ENCODE data around the gene VIL1.

VIL1 gene

GRCh38 chr2:218395456-218395825 is 23.5 kb upstream of the VIL1 start:
- DNase-seq, result no peak

- peak; percentile 86 for DNase-seq
Observed at GRCh38 chr2:218395826-218396687, 22.9 kb upstream of the VIL1 start.

DNA sequence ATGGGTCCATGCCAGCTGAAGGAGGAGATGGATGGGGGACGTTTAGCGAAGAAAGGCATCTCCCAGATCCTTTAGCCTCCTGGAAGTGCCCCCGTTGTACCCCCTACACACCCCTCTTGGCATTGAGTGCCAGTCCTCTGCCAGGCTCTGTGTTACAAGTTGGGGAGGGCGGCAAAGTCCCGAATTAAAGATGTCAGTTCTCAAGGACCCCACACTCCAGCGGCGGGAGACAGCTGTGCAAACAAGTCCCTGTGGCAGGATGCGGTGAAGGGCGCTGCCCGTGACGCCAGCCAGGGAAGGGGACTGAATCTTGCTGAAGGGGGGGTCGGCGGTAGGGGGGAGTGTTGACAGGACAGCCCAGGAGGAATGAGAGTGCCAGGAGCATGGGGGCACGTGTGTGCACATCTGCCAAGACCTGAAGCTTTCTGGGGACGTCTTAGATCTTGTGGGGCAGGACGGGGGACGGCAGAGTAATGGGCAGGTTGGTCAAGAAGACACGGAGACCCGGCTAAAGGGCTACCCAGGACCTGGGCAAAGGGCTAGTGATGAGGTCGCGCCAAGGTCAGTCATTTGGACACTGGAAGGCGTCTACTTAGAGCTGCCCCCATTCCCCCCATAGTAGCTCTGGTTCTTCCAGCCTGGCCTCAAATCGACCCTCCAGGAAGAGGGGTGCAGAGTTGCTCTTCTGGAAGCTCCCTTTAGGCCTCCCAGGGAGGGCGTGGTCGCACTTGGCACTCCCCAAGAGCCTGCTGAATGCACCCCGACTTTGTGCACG is 22.0 kb upstream of the VIL1 start:
- no peak for DNase-seq

GRCh38 chr2:218397463-218397819 is 21.5 kb upstream of the VIL1 start:
- no peak for DNase-seq

GRCh38 chr2:218397820-218398436 is 21.0 kb upstream of the VIL1 start:
- no peak for DNase-seq

- DNase-seq, result no peak
Observed at GRCh38 chr2:218398437-218399390, 20.2 kb upstream of the VIL1 start.

DNA sequence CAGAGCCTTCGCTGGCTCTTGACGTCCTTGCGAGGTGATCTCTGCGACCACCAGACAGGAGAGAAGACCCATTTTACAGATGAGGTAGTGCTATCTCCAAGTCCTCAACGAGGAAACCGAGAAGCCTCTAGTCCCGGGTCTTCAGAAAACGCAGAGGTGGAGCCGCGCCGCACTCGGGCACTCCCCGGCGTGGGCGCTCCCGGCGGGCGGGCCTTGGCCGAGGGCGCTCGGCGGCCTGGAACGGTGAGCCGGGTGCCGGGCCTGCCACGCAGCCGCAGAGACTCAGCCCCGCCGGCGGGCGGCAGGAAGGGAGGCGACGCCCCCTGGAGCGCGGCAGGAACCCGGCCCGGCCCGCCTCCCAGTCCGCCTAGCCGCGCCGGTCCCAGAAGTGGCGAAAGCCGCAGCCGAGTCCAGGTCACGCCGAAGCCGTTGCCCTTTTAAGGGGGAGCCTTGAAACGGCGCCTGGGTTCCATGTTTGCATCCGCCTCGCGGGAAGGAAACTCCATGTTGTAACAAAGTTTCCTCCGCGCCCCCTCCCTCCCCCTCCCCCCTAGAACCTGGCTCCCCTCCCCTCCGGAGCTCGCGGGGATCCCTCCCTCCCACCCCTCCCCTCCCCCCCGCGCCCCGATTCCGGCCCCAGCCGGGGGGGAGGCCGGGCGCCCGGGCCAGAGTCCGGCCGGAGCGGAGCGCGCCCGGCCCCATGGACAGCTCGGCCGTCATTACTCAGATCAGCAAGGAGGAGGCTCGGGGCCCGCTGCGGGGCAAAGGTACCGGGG is 19.3 kb upstream of the VIL1 start, which contains the start of gene CTDSP1:
Gene CTDSP1 (plus strand): TSS at position 478 of the 776 bp plus-strand sequence. CDS start 223 bp downstream, at position 701.
- peak; percentile 89 for DNase-seq

- no peak for DNase-seq
Observed at GRCh38 chr2:218400167-218400929, 18.6 kb upstream of the VIL1 start.

- DNase-seq, result no peak
Observed at GRCh38 chr2:218400930-218401881, 17.7 kb upstream of the VIL1 start.

GRCh38 chr2:218401890-218402289 is 17.0 kb upstream of the VIL1 start:
- DNase-seq, result no peak

DNA sequence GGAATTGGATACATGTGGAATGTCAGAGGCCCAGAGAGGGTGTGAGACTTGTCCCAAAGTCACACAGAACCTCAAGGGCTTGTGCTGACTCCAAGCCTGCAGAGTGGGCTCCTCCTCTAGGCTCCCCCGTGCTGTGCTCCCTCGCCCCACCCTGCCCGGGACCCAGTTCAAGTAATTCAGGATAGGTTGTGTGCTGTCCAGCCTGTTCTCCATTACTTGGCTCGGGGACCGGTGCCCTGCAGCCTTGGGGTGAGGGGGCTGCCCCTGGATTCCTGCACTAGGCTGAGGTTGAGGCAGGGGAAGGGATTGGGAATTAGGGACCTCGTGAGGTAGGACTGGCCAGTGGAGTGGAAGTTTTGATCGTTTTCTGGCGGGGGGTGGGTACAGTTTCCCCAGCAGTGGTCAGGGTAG is 16.4 kb upstream of the VIL1 start:
- no peak for DNase-seq

DNA sequence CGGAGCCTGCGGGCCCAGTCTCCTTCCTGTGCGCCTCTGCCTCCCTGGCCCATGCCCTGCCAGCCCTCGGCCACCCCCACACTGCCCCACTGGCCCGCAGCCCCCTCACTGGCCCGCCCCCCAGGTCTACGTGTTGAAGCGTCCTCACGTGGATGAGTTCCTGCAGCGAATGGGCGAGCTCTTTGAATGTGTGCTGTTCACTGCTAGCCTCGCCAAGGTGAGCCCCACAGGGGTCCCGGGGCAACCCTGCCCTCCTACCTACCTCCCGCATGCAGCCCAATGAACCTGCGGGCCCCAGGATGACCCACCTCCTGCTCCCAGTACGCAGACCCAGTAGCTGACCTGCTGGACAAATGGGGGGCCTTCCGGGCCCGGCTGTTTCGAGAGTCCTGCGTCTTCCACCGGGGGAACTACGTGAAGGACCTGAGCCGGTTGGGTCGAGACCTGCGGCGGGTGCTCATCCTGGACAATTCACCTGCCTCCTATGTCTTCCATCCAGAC is 16.0 kb upstream of the VIL1 start:
- DNase-seq, result no peak

DNA sequence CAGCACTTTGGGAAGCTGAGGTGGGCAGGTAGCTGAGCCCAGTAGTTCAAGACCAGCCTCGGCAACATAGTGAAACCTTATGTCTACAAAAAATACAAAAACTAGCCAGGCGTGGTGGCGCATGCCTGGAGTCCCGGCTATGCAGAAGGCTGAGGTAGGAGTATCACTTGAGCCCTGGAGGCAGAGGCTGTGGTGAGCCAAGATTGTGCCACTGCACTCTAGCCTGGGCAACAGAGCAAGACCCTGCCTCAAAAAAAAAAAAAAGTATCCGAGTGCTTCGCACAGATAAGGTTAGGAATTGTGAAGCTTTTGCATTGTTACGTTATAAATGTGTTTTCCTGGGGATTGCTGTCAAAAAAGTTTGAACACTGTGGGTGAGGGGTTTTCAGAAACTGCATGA is 15.1 kb upstream of the VIL1 start:
- DNase-seq, result no peak

DNA sequence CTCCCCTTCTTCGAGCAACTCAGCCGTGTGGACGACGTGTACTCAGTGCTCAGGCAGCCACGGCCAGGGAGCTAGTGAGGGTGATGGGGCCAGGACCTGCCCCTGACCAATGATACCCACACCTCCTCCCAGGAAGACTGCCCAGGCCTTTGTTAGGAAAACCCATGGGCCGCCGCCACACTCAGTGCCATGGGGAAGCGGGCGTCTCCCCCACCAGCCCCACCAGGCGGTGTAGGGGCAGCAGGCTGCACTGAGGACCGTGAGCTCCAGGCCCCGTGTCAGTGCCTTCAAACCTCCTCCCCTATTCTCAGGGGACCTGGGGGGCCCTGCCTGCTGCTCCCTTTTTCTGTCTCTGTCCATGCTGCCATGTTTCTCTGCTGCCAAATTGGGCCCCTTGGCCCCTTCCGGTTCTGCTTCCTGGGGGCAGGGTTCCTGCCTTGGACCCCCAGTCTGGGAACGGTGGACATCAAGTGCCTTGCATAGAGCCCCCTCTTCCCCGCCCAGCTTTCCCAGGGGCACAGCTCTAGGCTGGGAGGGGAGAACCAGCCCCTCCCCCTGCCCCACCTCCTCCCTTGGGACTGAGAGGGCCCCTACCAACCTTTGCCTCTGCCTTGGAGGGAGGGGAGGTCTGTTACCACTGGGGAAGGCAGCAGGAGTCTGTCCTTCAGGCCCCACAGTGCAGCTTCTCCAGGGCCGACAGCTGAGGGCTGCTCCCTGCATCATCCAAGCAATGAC is 14.4 kb upstream of the VIL1 start:
- DNase-seq, result no peak

DNA sequence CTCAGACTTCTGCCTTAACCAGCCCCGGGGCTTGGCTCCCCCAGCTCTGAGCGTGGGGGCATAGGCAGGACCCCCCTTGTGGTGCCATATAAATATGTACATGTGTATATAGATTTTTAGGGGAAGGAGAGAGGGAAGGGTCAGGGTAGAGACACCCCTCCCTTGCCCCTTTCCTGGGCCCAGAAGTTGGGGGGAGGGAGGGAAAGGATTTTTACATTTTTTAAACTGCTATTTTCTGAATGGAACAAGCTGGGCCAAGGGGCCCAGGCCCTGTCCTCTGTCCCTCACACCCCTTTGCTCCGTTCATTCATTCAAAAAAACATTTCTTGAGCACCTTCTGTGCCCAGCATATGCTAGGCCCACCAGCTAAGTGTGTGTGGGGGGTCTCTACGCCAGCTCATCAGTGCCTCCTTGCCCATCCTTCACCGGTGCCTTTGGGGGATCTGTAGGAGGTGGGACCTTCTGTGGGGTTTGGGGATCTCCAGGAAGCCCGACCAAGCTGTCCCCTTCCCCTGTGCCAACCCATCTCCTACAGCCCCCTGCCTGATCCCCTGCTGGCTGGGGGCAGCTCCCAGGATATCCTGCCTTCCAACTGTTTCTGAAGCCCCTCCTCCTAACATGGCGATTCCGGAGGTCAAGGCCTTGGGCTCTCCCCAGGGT is 13.7 kb upstream of the VIL1 start:
- no peak for DNase-seq

- DNase-seq, result no peak
Observed at GRCh38 chr2:218405746-218406208, 13.1 kb upstream of the VIL1 start.

DNA sequence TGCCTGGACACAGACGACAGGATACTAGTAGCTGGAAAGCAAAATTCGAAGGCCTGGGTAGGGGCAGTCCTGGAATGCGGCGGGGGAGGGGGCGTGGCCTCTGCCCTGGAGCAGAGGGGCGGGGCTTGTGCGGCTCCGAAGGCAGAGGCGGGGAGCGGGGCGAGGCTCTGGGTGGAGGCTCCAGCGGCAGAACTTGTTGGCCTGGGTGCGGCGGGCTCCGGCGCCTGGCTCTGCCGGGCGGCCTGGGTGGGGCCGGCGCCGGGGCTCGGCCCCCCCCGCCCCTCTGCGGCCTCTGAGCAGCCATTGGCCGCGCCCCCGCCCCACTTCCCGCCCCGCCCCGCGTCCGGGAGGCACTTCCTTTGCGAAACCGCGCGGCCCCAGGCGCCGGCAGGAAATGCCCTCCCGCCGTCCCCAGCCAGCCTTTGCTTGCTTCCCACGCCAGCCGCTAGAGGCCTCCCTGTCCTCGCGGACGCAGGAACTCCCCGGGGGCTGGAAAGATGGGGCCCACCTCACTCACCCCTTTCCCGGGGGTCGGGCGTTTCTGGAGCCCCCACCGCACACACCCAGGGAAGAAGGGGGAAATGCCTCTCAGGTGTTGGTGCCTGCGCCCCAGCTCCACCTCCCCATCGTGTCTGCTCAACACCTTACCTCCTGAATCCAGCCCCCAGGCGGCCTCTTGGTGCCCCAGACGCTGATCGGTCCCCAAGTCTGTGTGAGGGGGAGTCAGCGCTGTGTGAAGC is 12.5 kb upstream of the VIL1 start:
- DNase-seq, result peak; percentile 89
